GM12891 (cell line): ENCODE data around the gene MEGF8.

Source experiments
- POLR2A ChIP-seq: IDR thresholded peaks from 2 replicates; pipeline ENCODE4 v1.6.1; 2011; ENCODE audit warnings: low read depth, low read length, control low read depth
- POLR2AphosphoS5 ChIP-seq: IDR thresholded peaks from 2 replicates; pipeline ENCODE4 v1.6.1; 2011; ENCODE audit warnings: low read depth, low read length, control low read depth
- SPI1 ChIP-seq: IDR thresholded peaks from 2 replicates; pipeline ENCODE4 v1.6.1; 2011; ENCODE audit warnings: low read depth, low read length, control low read depth

DNA sequence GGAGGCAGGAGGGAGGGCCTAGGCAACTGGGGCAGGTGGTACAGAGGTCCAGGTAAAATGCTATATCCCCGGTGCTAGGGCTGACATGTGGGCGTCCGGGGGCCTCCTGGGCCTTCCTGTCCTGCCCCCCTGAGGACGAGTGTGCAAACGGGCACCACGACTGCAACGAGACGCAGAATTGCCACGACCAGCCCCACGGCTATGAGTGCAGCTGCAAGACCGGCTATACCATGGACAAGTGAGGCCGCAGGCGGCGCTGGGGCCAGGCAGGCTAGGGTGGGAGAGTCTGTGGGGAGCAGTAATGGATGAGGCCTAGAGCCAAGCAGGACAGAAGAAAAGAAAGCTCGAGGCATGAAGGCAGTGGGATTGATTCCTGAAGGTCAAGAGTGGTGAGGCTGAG is 43.3 kb downstream of the MEGF8 start:
- TF ChIP-seq POLR2A (no peak), SPI1 (no peak), POLR2AphosphoS5 (no peak)
